Neuronal stem cell (in vitro differentiated cells): ENCODE measurements around the gene PPP1CA.
A peak's percentile ranks its signal among the peaks of the same experiment; 100 is the strongest.

Experiments used
- DNase-seq: peaks from one replicate; pipeline ENCODE4 v3.0.0-alpha.2; 2013; ENCODE audit warnings: low spot score
- H2AFZ ChIP-seq: one replicate; pipeline ENCODE4 v1.6.1; 2013; ENCODE audit warnings: mild to moderate bottlenecking, low read length, inconsistent platforms
- H2AK5ac ChIP-seq: 2 replicates; pipeline ENCODE4 v1.6.1; 2013; ENCODE audit warnings: low read depth, mild to moderate bottlenecking, inconsistent platforms, low read length, moderate library complexity, mixed read lengths
- H2BK120ac ChIP-seq: 2 replicates; pipeline ENCODE4 v1.6.1; 2013; ENCODE audit warnings: low read depth, mild to moderate bottlenecking, inconsistent platforms, low read length, moderate library complexity, mixed read lengths
- H2BK12ac ChIP-seq: one replicate; pipeline ENCODE4 v1.6.1; 2013; ENCODE audit warnings: low read length, inconsistent platforms
- H2BK15ac ChIP-seq: 2 replicates; pipeline ENCODE4 v1.6.1; 2013; ENCODE audit warnings: mild to moderate bottlenecking, low read length, inconsistent platforms, mixed read lengths
- H2BK5ac ChIP-seq: one replicate; pipeline ENCODE4 v1.6.1; 2013; ENCODE audit warnings: inconsistent platforms, mild to moderate bottlenecking, low read length, moderate library complexity
- H3K14ac ChIP-seq: one replicate; pipeline ENCODE4 v1.6.1; 2013; ENCODE audit warnings: low read length, inconsistent platforms
- H3K18ac ChIP-seq: 2 replicates; pipeline ENCODE4 v1.6.1; 2013; ENCODE audit warnings: low read length, inconsistent platforms
- H3K23ac ChIP-seq: 2 replicates; pipeline ENCODE4 v1.6.1; 2013; ENCODE audit warnings: low read depth, mild to moderate bottlenecking, mixed read lengths, low read length, inconsistent platforms; ENCODE audit not compliant: poor library complexity
- H3K27ac ChIP-seq: replicated peaks from 3 replicates; pipeline ENCODE4 v1.5.1; 2013; ENCODE audit warnings: low read length, inconsistent platforms
- H3K27me3 ChIP-seq, 3 experiments: 2 replicates each; pipeline ENCODE4 v1.6.1; 2013; ENCODE audit warnings: low read length in 3 of 3, mild to moderate bottlenecking in 2 of 3, inconsistent platforms in 1 of 3, low read depth in 1 of 3, mixed read lengths in 1 of 3, moderate library complexity in 1 of 3; ENCODE audit not compliant: control insufficient read depth in 3 of 3, insufficient read depth in 3 of 3
- H3K36me3 ChIP-seq, 2 donors: replicated peaks in 1 of 2; 2 replicates each; pipeline ENCODE4 v1.6.1; 2013; ENCODE audit warnings: low read length in 2 of 2; ENCODE audit not compliant: control insufficient read depth in 2 of 2, insufficient read depth in 2 of 2
- H3K4ac ChIP-seq: 2 replicates; pipeline ENCODE4 v1.6.1; 2013; ENCODE audit warnings: inconsistent platforms, mild to moderate bottlenecking, low read length, moderate library complexity
- H3K4me1 ChIP-seq, 2 donors: 1 replicate in 1 of 2; 2 replicates in 1 of 2; pipeline ENCODE4 v1.6.1; 2013; ENCODE audit warnings: low read length in 2 of 2, low read depth in 1 of 2; ENCODE audit not compliant: control insufficient read depth in 2 of 2, insufficient read depth in 1 of 2
- H3K4me2 ChIP-seq: one replicate; pipeline ENCODE4 v1.6.1; 2013; ENCODE audit warnings: mild to moderate bottlenecking, low read length, inconsistent platforms; ENCODE audit not compliant: insufficient read depth, poor library complexity, severe bottlenecking
- H3K4me3 ChIP-seq, 2 donors: 2 replicates each; pipeline ENCODE4 v1.5.1; 2013; ENCODE audit warnings: low read length in 2 of 2, mild to moderate bottlenecking in 2 of 2, inconsistent platforms in 1 of 2, moderate library complexity in 1 of 2
- H3K79me1 ChIP-seq: one replicate; pipeline ENCODE4 v1.6.1; 2013; ENCODE audit warnings: low read depth, mild to moderate bottlenecking, inconsistent platforms, low read length, moderate library complexity
- H3K9ac ChIP-seq: one replicate; pipeline ENCODE4 v1.6.1; 2013; ENCODE audit warnings: mild to moderate bottlenecking, low read depth, low read length, inconsistent platforms; ENCODE audit not compliant: poor library complexity
- H3K9me3 ChIP-seq, 2 donors: replicated peaks in 1 of 2; 2 replicates each; pipeline versions ENCODE3 to v1.6.1; 2013; ENCODE audit warnings: low read length in 2 of 2, mild to moderate bottlenecking in 2 of 2, inconsistent platforms in 1 of 2, low read depth in 1 of 2, mixed read lengths in 1 of 2, moderate library complexity in 1 of 2; ENCODE audit not compliant: control insufficient read depth in 2 of 2, insufficient read depth in 1 of 2
- H4K8ac ChIP-seq: one replicate; pipeline ENCODE4 v1.6.1; 2013; ENCODE audit warnings: low read depth, mild to moderate bottlenecking, inconsistent platforms, low read length, moderate library complexity
- H4K91ac ChIP-seq: one replicate; pipeline ENCODE4 v1.6.1; 2013; ENCODE audit warnings: low read length, low read depth, mild to moderate bottlenecking, inconsistent platforms; ENCODE audit not compliant: poor library complexity
- WGBS, 2 donors: extraction: QIAGEN DNeasy Blood & Tissue Kit; methylation state at CpG; one replicate each; pipeline ENCODE4 v1.1.7; 2013; ENCODE audit warnings: missing lambda C conversion rate in 2 of 2, mixed read lengths in 1 of 2; ENCODE audit not compliant: insufficient read length in 2 of 2, insufficient replicate concordance in 1 of 2; ENCODE audit errors: extremely low coverage in 2 of 2; 5-methylcytosine and 5-hydroxymethylcytosine counted together

PPP1CA gene

GRCh38 chr11:67371189-67371910 lies 30.3 kb downstream of the PPP1CA start:
- no peaks in the 10 kb centered on the region for H3K36me3 ChIP-seq
- peak overlapping the region; percentile 93 for H3K4ac ChIP-seq
- H3K27me3 ChIP-seq, result peaks cover 0 to 6% (median 0%) of the 10 kb centered on the region in 3 experiments
- no peak overlapping the region for H4K8ac ChIP-seq
- no peak for DNase-seq
- peak overlapping the region; percentile 65 for H4K91ac ChIP-seq
- peak overlapping the region; percentile 97 for H3K23ac ChIP-seq
- peak overlapping the region; percentile 47 for H3K14ac ChIP-seq
- peak overlapping the region; percentile 86 for H3K9ac ChIP-seq
- H2BK5ac ChIP-seq, result no peak overlapping the region
- H2AFZ ChIP-seq, result no peak overlapping the region
- H3K9me3 ChIP-seq, result no peaks in the 10 kb centered on the region
- H2BK120ac ChIP-seq, result peak overlapping the region; percentile 97
- H3K79me1 ChIP-seq, result peaks cover 10% of the 10 kb centered on the region
- H3K4me2 ChIP-seq, result peak overlapping the region; percentile 67
- H2BK15ac ChIP-seq, result peak overlapping the region; percentile 94
- peak overlapping the region; percentile 69 to 71 for H3K4me3 ChIP-seq
- H3K4me1 ChIP-seq, result peaks cover 35 to 46% of the 10 kb centered on the region in 2 donors
- H2AK5ac ChIP-seq, result peak overlapping the region; percentile 98
- no CpG with 5 or more reads among the region's 8 CpGs for WGBS, 2 donors
- H3K18ac ChIP-seq, result peak overlapping the region; percentile 96
- no peak overlapping the region for H3K27ac ChIP-seq
- H2BK12ac ChIP-seq, result peak overlapping the region; percentile 66

- H3K27ac ChIP-seq, result no peak overlapping the region
- no peak overlapping the region for H4K8ac ChIP-seq
- no peak overlapping the region for H3K14ac ChIP-seq
- peak overlapping the region; percentile 33 for H2BK12ac ChIP-seq
- WGBS, 2 donors, result no CpG with 5 or more reads among the region's 14 CpGs
- H2BK15ac ChIP-seq, result peak overlapping the region; percentile 87
- no peak overlapping the region for H3K23ac ChIP-seq
- DNase-seq, result no peak
- H2AK5ac ChIP-seq, result peak overlapping the region; percentile 16
- no peak overlapping the region for H3K4me2 ChIP-seq
- no peaks in the 10 kb centered on the region for H3K9me3 ChIP-seq
- peak overlapping the region; percentile 34 for H2BK120ac ChIP-seq
- no peak overlapping the region for H3K4me3 ChIP-seq
- no peak overlapping the region for H3K4ac ChIP-seq
- H3K9ac ChIP-seq, result peak overlapping the region; percentile 71
- no peak overlapping the region for H2AFZ ChIP-seq
- H3K4me1 ChIP-seq, result peaks cover 30 to 38% of the 10 kb centered on the region in 2 donors
- no peak overlapping the region for H2BK5ac ChIP-seq
- peaks cover 0 to 6% (median 0%) of the 10 kb centered on the region in 3 experiments for H3K27me3 ChIP-seq
- no peak overlapping the region for H4K91ac ChIP-seq
- peaks cover 0 to 4% of the 10 kb centered on the region in 2 donors for H3K36me3 ChIP-seq
- H3K79me1 ChIP-seq, result peaks cover 10% of the 10 kb centered on the region
- H3K18ac ChIP-seq, result peak overlapping the region; percentile 57
Observed at GRCh38 chr11:67370351-67371076, 31.1 kb downstream of the PPP1CA start.

- no peak for DNase-seq
- no peak overlapping the region for H2BK120ac ChIP-seq
- no peak overlapping the region for H4K91ac ChIP-seq
- H2AK5ac ChIP-seq, result peak overlapping the region; percentile 16
- H3K23ac ChIP-seq, result no peak overlapping the region
- H2BK15ac ChIP-seq, result no peak overlapping the region
- no peak overlapping the region for H3K14ac ChIP-seq
- peak overlapping the region; percentile 38 for H3K18ac ChIP-seq
- H3K4me3 ChIP-seq, result no peak overlapping the region
- peaks cover 10% of the 10 kb centered on the region for H3K79me1 ChIP-seq
- H3K4me2 ChIP-seq, result no peak overlapping the region
- peaks cover 27 to 32% of the 10 kb centered on the region in 2 donors for H3K4me1 ChIP-seq
- no CpG with 5 or more reads among the region's 12 CpGs for whole genome bisulfite sequencing, 2 donors
- H3K4ac ChIP-seq, result no peak overlapping the region
- peaks cover 0 to 10% of the 10 kb centered on the region in 2 donors for H3K36me3 ChIP-seq
- peak overlapping the region; percentile 50 for H3K9ac ChIP-seq
- H2BK5ac ChIP-seq, result no peak overlapping the region
- H3K27ac ChIP-seq, result no peak overlapping the region
- H4K8ac ChIP-seq, result no peak overlapping the region
- H2AFZ ChIP-seq, result no peak overlapping the region
- peaks cover 0 to 6% (median 0%) of the 10 kb centered on the region in 3 experiments for H3K27me3 ChIP-seq
- no peak overlapping the region for H2BK12ac ChIP-seq
- no peaks in the 10 kb centered on the region for H3K9me3 ChIP-seq
Observed at GRCh38 chr11:67369801-67370284, 31.8 kb downstream of the PPP1CA start.

- H3K36me3 ChIP-seq, result peaks cover 2 to 15% of the 10 kb centered on the region in 2 donors
- peak overlapping the region; percentile 12 for H2AK5ac ChIP-seq
- no peak overlapping the region for H3K4ac ChIP-seq
- H2BK15ac ChIP-seq, result no peak overlapping the region
- peak overlapping the region in 1 of 2 donors; percentile 53 for H3K4me3 ChIP-seq
- no peak overlapping the region for H3K18ac ChIP-seq
- WGBS, 2 donors, result no CpG with 5 or more reads among the region's 8 CpGs
- DNase-seq, result no peak
- H3K4me1 ChIP-seq, result peaks cover 21 to 26% of the 10 kb centered on the region in 2 donors
- no peak overlapping the region for H3K23ac ChIP-seq
- H3K27me3 ChIP-seq, result peaks cover 0 to 6% (median 0%) of the 10 kb centered on the region in 3 experiments
- H3K9ac ChIP-seq, result no peak overlapping the region
- peaks cover 10% of the 10 kb centered on the region for H3K79me1 ChIP-seq
- H2AFZ ChIP-seq, result no peak overlapping the region
- no peak overlapping the region for H2BK5ac ChIP-seq
- H3K9me3 ChIP-seq, result no peaks in the 10 kb centered on the region
- H3K4me2 ChIP-seq, result no peak overlapping the region
- H3K14ac ChIP-seq, result no peak overlapping the region
- no peak overlapping the region for H3K27ac ChIP-seq
- H2BK12ac ChIP-seq, result no peak overlapping the region
- no peak overlapping the region for H2BK120ac ChIP-seq
- no peak overlapping the region for H4K91ac ChIP-seq
- no peak overlapping the region for H4K8ac ChIP-seq
Observed at GRCh38 chr11:67369275-67369674, 32.4 kb downstream of the PPP1CA start.
